Measurements from ENCODE around the gene FARS2.

Gene FARS2

DNA sequence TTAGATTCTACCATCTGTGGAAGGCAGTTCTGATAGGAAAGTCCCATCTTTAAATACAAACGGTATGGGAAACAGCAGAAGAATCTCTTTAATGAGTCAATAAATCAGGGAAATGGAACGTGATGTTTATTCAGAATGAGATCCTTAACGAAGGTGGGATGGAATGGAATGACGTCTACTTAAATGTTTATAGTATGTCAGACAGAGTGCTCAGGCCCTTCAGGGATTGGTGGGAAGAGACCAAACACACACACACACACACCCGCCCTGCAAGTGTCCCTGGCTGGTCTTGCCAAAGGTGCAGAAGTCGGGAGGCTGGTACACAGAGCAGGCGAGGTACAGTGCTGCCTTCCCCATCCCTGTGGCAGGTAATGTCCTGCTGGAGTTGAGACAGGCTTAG, 164.0 kb downstream of the FARS2 start:
- H3K36me3 ChIP-seq (ENCODE audit: control insufficient read depth, insufficient read depth, low read length) = no peaks in the 10 kb centered on the region; the same call in 1 of the 2 replicates

DNA sequence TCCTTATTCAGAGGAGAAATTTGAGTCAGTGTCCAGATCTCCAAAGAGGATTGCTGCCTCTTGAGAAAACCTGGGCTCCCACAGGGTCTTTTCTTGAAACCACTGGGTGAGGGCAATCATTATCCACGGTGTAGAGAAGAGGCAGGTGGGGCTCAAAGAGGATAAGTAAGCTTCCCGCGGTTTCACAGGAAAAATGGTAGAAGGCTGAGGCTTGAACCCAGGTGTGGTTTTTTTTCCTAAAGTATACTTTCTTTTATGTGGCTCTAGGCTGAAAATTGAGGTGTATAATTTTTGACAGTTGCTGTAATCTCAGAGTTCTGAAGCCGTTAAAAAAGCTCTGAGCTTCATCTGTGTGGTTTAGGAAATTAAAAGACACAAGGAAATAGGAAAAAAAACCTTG, 164.5 kb downstream of the FARS2 start:
- Histone ChIP-seq H3K4me3 (replicated peaks; ENCODE audit: low read depth, low read length) (no peak overlapping the region), H3K36me3 (ENCODE audit: control insufficient read depth, insufficient read depth, low read length) (no peaks in the 10 kb centered on the region; the same call in 1 of the 2 replicates), H3K27me3 (replicated peaks; ENCODE audit: control insufficient read depth, insufficient read depth, low read length) (no peaks in the 10 kb centered on the region)
- TF ChIP-seq, protein P1, sequence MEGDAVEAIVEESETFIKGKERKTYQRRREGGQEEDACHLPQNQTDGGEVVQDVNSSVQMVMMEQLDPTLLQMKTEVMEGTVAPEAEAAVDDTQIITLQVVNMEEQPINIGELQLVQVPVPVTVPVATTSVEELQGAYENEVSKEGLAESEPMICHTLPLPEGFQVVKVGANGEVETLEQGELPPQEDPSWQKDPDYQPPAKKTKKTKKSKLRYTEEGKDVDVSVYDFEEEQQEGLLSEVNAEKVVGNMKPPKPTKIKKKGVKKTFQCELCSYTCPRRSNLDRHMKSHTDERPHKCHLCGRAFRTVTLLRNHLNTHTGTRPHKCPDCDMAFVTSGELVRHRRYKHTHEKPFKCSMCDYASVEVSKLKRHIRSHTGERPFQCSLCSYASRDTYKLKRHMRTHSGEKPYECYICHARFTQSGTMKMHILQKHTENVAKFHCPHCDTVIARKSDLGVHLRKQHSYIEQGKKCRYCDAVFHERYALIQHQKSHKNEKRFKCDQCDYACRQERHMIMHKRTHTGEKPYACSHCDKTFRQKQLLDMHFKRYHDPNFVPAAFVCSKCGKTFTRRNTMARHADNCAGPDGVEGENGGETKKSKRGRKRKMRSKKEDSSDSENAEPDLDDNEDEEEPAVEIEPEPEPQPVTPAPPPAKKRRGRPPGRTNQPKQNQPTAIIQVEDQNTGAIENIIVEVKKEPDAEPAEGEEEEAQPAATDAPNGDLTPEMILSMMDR (IDR thresholded peaks at IDR 0.05; ENCODE audit: insufficient read depth, low read length, poor library complexity, severe bottlenecking) = no peak
- DNase-seq (ENCODE audit: extremely low read depth, insufficient read length) = no peak

More for the DNA sequence above, 164.0 kb downstream of the FARS2 start:
- TF ChIP-seq, protein P1 (IDR thresholded peaks at IDR 0.05; ENCODE audit: insufficient read depth, low read length, poor library complexity, severe bottlenecking) = no peak
- Histone ChIP-seq H3K4me3 (replicated peaks; ENCODE audit: low read depth, low read length) (no peak overlapping the region), H3K27me3 (replicated peaks; ENCODE audit: control insufficient read depth, insufficient read depth, low read length) (no peaks in the 10 kb centered on the region)
- no peak for DNase-seq (ENCODE audit: extremely low read depth, insufficient read length)

DNA sequence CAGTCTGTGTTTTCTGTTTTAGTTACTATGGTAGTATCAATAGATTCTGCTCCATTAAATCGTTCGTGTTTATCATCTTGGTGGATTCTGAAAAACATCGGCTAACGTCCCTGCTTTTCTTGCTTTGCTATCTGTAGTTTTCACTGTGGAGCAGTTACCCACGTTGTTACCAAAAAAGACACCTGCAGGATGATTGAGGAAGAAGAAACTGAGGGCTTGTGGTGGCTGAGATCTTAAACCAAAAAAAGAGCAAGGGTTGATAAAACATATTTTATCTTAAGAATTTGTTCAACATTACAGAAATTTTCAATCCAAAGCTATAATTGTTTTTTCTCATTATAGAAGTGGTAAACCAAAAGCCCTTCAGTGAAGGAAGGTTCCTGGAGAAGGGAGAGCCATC, 166.3 kb downstream of the FARS2 start:
- no peaks in the 10 kb centered on the region for H3K27me3 ChIP-seq (replicated peaks; ENCODE audit: control insufficient read depth, insufficient read depth, low read length)
- TF ChIP-seq, protein P1 (IDR thresholded peaks at IDR 0.05; ENCODE audit: insufficient read depth, low read length, poor library complexity, severe bottlenecking) = no peak
- H3K4me3 ChIP-seq (replicated peaks; ENCODE audit: low read depth, low read length) = no peak overlapping the region
- H3K36me3 ChIP-seq (ENCODE audit: control insufficient read depth, insufficient read depth, low read length) = no peaks in the 10 kb centered on the region; the same call in none of the 2 replicates
- no peak for DNase-seq (ENCODE audit: extremely low read depth, insufficient read length)

DNA sequence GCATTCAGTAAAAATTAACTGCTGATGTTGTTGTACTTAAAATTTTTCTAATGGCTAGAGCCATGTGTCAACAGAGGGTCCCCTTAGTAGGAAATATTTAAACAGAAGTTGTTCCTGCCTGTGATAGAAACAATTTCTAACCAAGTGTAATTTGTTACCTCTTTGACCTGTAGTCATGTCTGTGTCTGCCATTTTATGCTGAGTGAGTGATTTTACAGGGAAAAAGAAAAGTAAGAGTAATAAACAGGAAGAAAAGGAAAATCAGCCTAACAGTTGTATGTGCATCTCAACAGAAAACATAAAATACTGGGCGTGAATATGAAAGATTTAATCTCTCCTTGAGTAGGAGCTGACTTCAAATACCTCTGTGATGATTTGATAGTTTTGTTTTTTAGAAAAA, 172.0 kb downstream of the FARS2 start:
- TF ChIP-seq, protein P1 (IDR thresholded peaks at IDR 0.05; ENCODE audit: insufficient read depth, low read length, poor library complexity, severe bottlenecking) = no peak
- H3K4me3 ChIP-seq (replicated peaks; ENCODE audit: low read depth, low read length) = no peak overlapping the region
- DNase-seq (ENCODE audit: extremely low read depth, insufficient read length) = no peak
- H3K36me3 ChIP-seq (ENCODE audit: control insufficient read depth, insufficient read depth, low read length) = no peaks in the 10 kb centered on the region; the same call in 1 of the 2 replicates
- H3K27me3 ChIP-seq (replicated peaks; ENCODE audit: control insufficient read depth, insufficient read depth, low read length) = no peaks in the 10 kb centered on the region

DNA sequence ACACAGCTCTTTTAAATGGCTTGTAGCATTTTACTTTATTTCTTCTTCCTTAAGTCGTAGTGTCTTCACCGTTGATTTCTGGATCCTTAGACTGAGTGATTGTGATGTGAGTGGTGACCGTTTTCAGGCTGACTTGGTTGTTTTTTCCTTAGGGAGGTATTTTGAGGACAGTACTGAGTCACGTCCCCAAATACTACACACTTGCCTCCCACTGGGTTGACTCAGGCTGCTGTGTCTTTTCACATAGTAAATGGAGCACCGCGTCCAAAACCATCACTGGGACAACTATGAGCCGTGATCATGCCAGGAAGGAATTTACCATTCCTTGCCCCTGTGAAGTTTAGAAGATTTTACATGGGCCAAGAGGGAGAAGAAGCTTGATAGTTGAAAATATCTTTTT, 174.1 kb downstream of the FARS2 start:
- no peaks in the 10 kb centered on the region for H3K27me3 ChIP-seq (replicated peaks; ENCODE audit: control insufficient read depth, insufficient read depth, low read length)
- H3K36me3 ChIP-seq (ENCODE audit: control insufficient read depth, insufficient read depth, low read length) = no peaks in the 10 kb centered on the region; the same call in 1 of the 2 replicates
- TF ChIP-seq, protein P1 (IDR thresholded peaks at IDR 0.05; ENCODE audit: insufficient read depth, low read length, poor library complexity, severe bottlenecking) = no peak
- no peak for DNase-seq (ENCODE audit: extremely low read depth, insufficient read length)
- H3K4me3 ChIP-seq (replicated peaks; ENCODE audit: low read depth, low read length) = no peak overlapping the region
